HepG2 (cell line): Measurements from ENCODE around the gene BAHCC1. TPM values are rescaled to one million over a fixed set of nuclear protein-coding genes. Genes with fewer than 3 reads are reported as not detected.
A peak's percentile ranks its signal among the peaks of the same experiment; 100 is the strongest.

Experiments used
- ATAC-seq: fragments of 200-7000 bp; cut with Tn5 transposase; 3 replicates; pipeline ENCODE4 v1.9.1; 2020; ENCODE audit warnings: mild to moderate bottlenecking, moderate library complexity
- BruUV-seq: library from RNA; stranded (reverse); fragments of 400-500 nt; replicated peaks from 2 replicates; lab custom pipeline; 2021; lab: Mats Ljungman, UMichigan
- CTCF ChIA-PET: fragments of 300-600 bp; formaldehyde crosslinking; extraction: SDS; loops from one replicate; lab custom pipeline; 2021; ENCODE audit warnings: low total read pairs, inconsistent platforms, low intra/inter-chr PET ratio; lab: Yijun Ruan, JAX
- POLR2A ChIA-PET: fragments of 350-600 bp; sonication (Branson Sonifier 250); formaldehyde crosslinking; loops from one replicate; lab custom pipeline; 2020; ENCODE audit warnings: antibody characterized with exemption, inconsistent platforms; lab: Yijun Ruan, JAX
- DNase-seq: peaks from one replicate; pipeline ENCODE4 v3.0.0-alpha.2; 2015; ENCODE audit warnings: low spot score
- FAIRE-seq: peaks from 3 replicates; lab custom pipeline; 2011; peaks lifted over from hg19 to GRCh38; lab: Jason Lieb, UNC
- H2AFZ ChIP-seq: one replicate; pipeline ENCODE4 v1.6.1; 2011; ENCODE audit warnings: low read length, inconsistent platforms
- H3K27ac ChIP-seq: fragments of 300-600 bp; 3 replicates; pipeline ENCODE4 v1.8.0; 2011; ENCODE audit warnings: mixed run types, mild to moderate bottlenecking, mixed read lengths, low read length, inconsistent platforms; ENCODE audit not compliant: insufficient read depth; ENCODE audit errors: extremely low read length
- H3K27me3 ChIP-seq, 2 experiments: fragments of 200-600 bp in 1 of 2; 2 replicates in 1 of 2; 3 replicates in 1 of 2; pipeline versions ENCODE4 v1.6.0 to v1.8.0; 2011; ENCODE audit warnings: low read length in 2 of 2, mild to moderate bottlenecking in 2 of 2, moderate library complexity in 2 of 2, inconsistent platforms in 1 of 2; ENCODE audit not compliant: insufficient read depth in 2 of 2, control insufficient read depth in 1 of 2
- H3K36me3 ChIP-seq, 2 experiments: fragments of 200-600 bp in 1 of 2; replicated peaks in 1 of 2; 2 replicates in 1 of 2; 3 replicates in 1 of 2; pipeline versions ENCODE4 v1.5.1 to v1.8.0; 2011; ENCODE audit warnings: low read length in 2 of 2, inconsistent platforms in 1 of 2; ENCODE audit not compliant: insufficient read depth in 2 of 2, control insufficient read depth in 1 of 2
- H3K4me1 ChIP-seq: 2 replicates; pipeline ENCODE4 v1.5.1; 2012; ENCODE audit warnings: low read length, inconsistent platforms; ENCODE audit not compliant: insufficient read depth
- H3K4me2 ChIP-seq: 2 replicates; pipeline ENCODE4 v1.6.0; 2011; ENCODE audit warnings: low read depth, low read length, inconsistent platforms
- H3K4me3 ChIP-seq, 3 experiments: fragments of 200-600 bp in 1 of 3; sonication (generic), shearing (Covaris generic) in 1 of 3; replicated peaks in 1 of 3; 2 replicates each; pipeline ENCODE4 v1.5.1; 2011 to 2016; ENCODE audit warnings: low read length in 3 of 3, inconsistent platforms in 2 of 3, low read depth in 2 of 3, mild to moderate bottlenecking in 2 of 3, control low read depth in 1 of 3, mixed read lengths in 1 of 3; ENCODE audit not compliant: insufficient read depth in 1 of 3
- H3K79me2 ChIP-seq: one replicate; pipeline ENCODE4 v1.6.1; 2011; ENCODE audit warnings: low read length, inconsistent platforms; ENCODE audit not compliant: insufficient read depth
- H3K9ac ChIP-seq: 2 replicates; pipeline ENCODE4 v1.6.0; 2011; ENCODE audit warnings: mild to moderate bottlenecking, low read depth, low read length, inconsistent platforms; ENCODE audit not compliant: insufficient read depth
- H3K9me3 ChIP-seq: 2 replicates; pipeline ENCODE4 v1.5.1; 2012; ENCODE audit warnings: mild to moderate bottlenecking, low read length
- H4K20me1 ChIP-seq: 2 replicates; pipeline ENCODE4 v1.6.0; 2011; ENCODE audit warnings: inconsistent platforms, mild to moderate bottlenecking, low read length, moderate library complexity; ENCODE audit not compliant: insufficient read depth
- E2F5 ChIP-seq: sonication (generic); formaldehyde crosslinking; conservative IDR thresholded peaks from 2 replicates; pipeline ENCODE4 v1.4.0; 2020; ENCODE audit warnings: missing genetic modification reagents
- GABPB1 ChIP-seq: IDR thresholded peaks from 2 replicates; pipeline ENCODE4 v1.6.1; 2016; ENCODE audit warnings: mild to moderate bottlenecking, missing genetic modification reagents, moderate library complexity, missing compliant biosample characterization
- HMGXB4 ChIP-seq, 2 experiments: sonication (generic) in 1 of 2; formaldehyde crosslinking in 1 of 2; IDR thresholded peaks; 2 replicates each; pipeline versions ENCODE4 v1.4.0 to v1.6.1; 2018 to 2020; ENCODE audit warnings: missing genetic modification reagents in 2 of 2, borderline replicate concordance in 1 of 2, low read depth in 1 of 2, mild to moderate bottlenecking in 1 of 2, missing biosample characterization in 1 of 2
- IRF2 ChIP-seq: IDR thresholded peaks from 2 replicates; pipeline ENCODE4 v1.6.1; 2018; ENCODE audit warnings: missing genetic modification reagents, missing compliant biosample characterization
- MAFF ChIP-seq: IDR thresholded peaks from 2 replicates; pipeline ENCODE4 v1.6.1; 2011; ENCODE audit warnings: low read depth, low read length, improper control_type of control experiment
- MAX ChIP-seq: IDR thresholded peaks from 2 replicates; pipeline ENCODE4 v1.6.1; 2012; ENCODE audit warnings: inconsistent platforms
- PAF1 ChIP-seq: IDR thresholded peaks from 2 replicates; pipeline ENCODE4 v1.6.1; 2016; ENCODE audit warnings: missing genetic modification reagents, missing compliant biosample characterization
- RAD21 ChIP-seq: fragments of 450-650 bp; formaldehyde crosslinking; IDR thresholded peaks from 2 replicates; pipeline ENCODE4 v1.5.0; 2020; ENCODE audit warnings: mild to moderate bottlenecking
- SMC3 ChIP-seq: IDR thresholded peaks from 2 replicates; pipeline ENCODE4 v1.6.1; 2011; ENCODE audit warnings: low read length, improper control_type of control experiment
- SP1 ChIP-seq, 2 experiments: fragments of 450-650 bp in 1 of 2; sonication (generic) in 1 of 2; formaldehyde crosslinking in 1 of 2; IDR thresholded peaks; 2 replicates each; pipeline versions ENCODE4 v1.4.0 to v1.6.1; 2016 to 2020; ENCODE audit warnings: missing genetic modification reagents in 1 of 2
- TARDBP ChIP-seq: sonication (generic); formaldehyde crosslinking; IDR thresholded peaks from 2 replicates; pipeline ENCODE4 v1.8.0; 2022; ENCODE audit warnings: mild to moderate bottlenecking, missing genetic modification reagents
- XRCC5 ChIP-seq: fragments of 200-400 bp; formaldehyde crosslinking; optimal IDR thresholded peaks from 2 replicates; pipeline ENCODE3; 2017; ENCODE audit warnings: mild to moderate bottlenecking, low read length
- ZNF20 ChIP-seq: sonication (generic); formaldehyde crosslinking; IDR thresholded peaks from 2 replicates; pipeline ENCODE4 v1.4.0; 2020; ENCODE audit warnings: mild to moderate bottlenecking, moderate library complexity, missing genetic modification reagents
- ZNF205 ChIP-seq: IDR thresholded peaks from 2 replicates; pipeline ENCODE4 v1.6.1; 2018; ENCODE audit warnings: missing biosample characterization, missing genetic modification reagents
- ZNF235 ChIP-seq: sonication (generic); formaldehyde crosslinking; IDR thresholded peaks from 2 replicates; pipeline ENCODE4 v1.8.1; 2023; ENCODE audit warnings: mild to moderate bottlenecking, missing genetic modification reagents, borderline replicate concordance
- ZNF333 ChIP-seq: sonication (generic); formaldehyde crosslinking; IDR thresholded peaks from 2 replicates; pipeline ENCODE4 v1.4.0; 2020; ENCODE audit warnings: mild to moderate bottlenecking, missing genetic modification reagents, borderline replicate concordance
- ZNF451 ChIP-seq: sonication (generic); formaldehyde crosslinking; IDR thresholded peaks from 2 replicates; pipeline ENCODE4 v1.5.0; 2020; ENCODE audit warnings: mild to moderate bottlenecking, missing genetic modification reagents
- ZNF460 ChIP-seq: sonication (generic); formaldehyde crosslinking; IDR thresholded peaks from 2 replicates; pipeline ENCODE4 v1.5.1; 2020; ENCODE audit warnings: missing genetic modification reagents, mild to moderate bottlenecking, borderline replicate concordance
- ZNF556 ChIP-seq: sonication (generic); formaldehyde crosslinking; IDR thresholded peaks from 2 replicates; pipeline ENCODE4 v1.4.0; 2020; ENCODE audit warnings: mild to moderate bottlenecking, missing genetic modification reagents, borderline replicate concordance
- ZNF567 ChIP-seq: sonication (generic); formaldehyde crosslinking; IDR thresholded peaks from 2 replicates; pipeline ENCODE4 v1.8.1; 2023; ENCODE audit warnings: mild to moderate bottlenecking, missing genetic modification reagents, borderline replicate concordance
- ZNF580 ChIP-seq: IDR thresholded peaks from 2 replicates; pipeline ENCODE4 v1.6.1; 2016; ENCODE audit warnings: low read depth, borderline replicate concordance
- ZNF674 ChIP-seq: sonication (generic); formaldehyde crosslinking; IDR thresholded peaks from 2 replicates; pipeline ENCODE4 v1.5.0; 2020; ENCODE audit warnings: low read depth, mild to moderate bottlenecking, missing genetic modification reagents
- WGBS: methylation state at CpG from one replicate; pipeline ENCODE4 v1.1.6; 2017; ENCODE audit warnings: low lambda C conversion rate; 5-methylcytosine and 5-hydroxymethylcytosine counted together
- in situ Hi-C: cut with HindIII; loops from 2 replicates; pipeline ENCODE4 v1.10.0; 2017; ENCODE audit warnings: low pct_unique_long_range_greater_than_20kb; ENCODE audit not compliant: extremely low pct_ligation_motif_present
- intact Hi-C: fragments of 100-400 bp; cut with micrococcal nuclease; formaldehyde crosslinking; loops from one replicate; pipeline ENCODE4 v1.10.0; 2022; ENCODE audit not compliant: unreplicated experiment
- polyA plus RNA-seq, 8 experiments: library from polyadenylated mRNA; depleted of rRNA in 3 of 8; stranded (reverse) in 7 of 8; unstranded in 1 of 8; fragments of >200 nt; fragmentation: Illumina TruSeq in 4 of 8; extraction: Trizol in 4 of 8; gene quantifications; 2 replicates each; pipeline versions ENCODE4 v1.2.1 to v1.2.3, GENCODE V29; 2011 to 2016; ENCODE audit warnings: low read depth in 4 of 8, missing spikeins in 1 of 8, mixed read lengths in 1 of 8; ENCODE audit not compliant: insufficient read depth in 1 of 8
- total RNA-seq, 5 experiments: library from RNA; depleted of rRNA; stranded (reverse); fragments of >200 nt; fragmentation: Illumina TruSeq; extraction: Trizol; gene quantifications; 2 replicates each; pipeline ENCODE4 v1.2.3, GENCODE V29; 2016; ENCODE audit warnings: low read depth in 1 of 5

Gene BAHCC1
- total and polyA plus RNA-seq, 2 of the 13 experiments (the other 11 are each of a cell fraction or from before 2014, with no cell fraction given) = 1.4 to 1.7 TPM

GRCh38 chr17:81440511-81441244 lies 45.4 kb downstream of the BAHCC1 start:
- no peaks in the 10 kb centered on the region for H3K36me3 ChIP-seq
- WGBS = 35% methylated on average over 21 of the region's 24 CpGs
- H3K4me2 ChIP-seq = no peak overlapping the region
- no TSS peak for BruUV-seq
- CTCF ChIA-PET = interaction anchor here (1.7 kb wide), 1 partner anchor 44 kb away, joined by 8 read pairs; no protein-coding TSS in a partner anchor
- POLR2A ChIA-PET = interaction anchor here (0.6 to 1.2 kb wide), 3 partner anchors 43 to 145 kb away, joined by 3 read pairs; partner anchors contain the start of gene SLC38A10
- no peaks in the 10 kb centered on the region for H3K9me3 ChIP-seq
- no peaks in the 10 kb centered on the region for H3K4me1 ChIP-seq
- H3K27me3 ChIP-seq = no peaks in the 10 kb centered on the region
- no peak overlapping the region for H3K27ac ChIP-seq
- ATAC-seq (peak; percentile 86), DNase-seq (peak; percentile 67), FAIRE-seq (peak; percentile 88)
- no peak overlapping the region for H3K4me3 ChIP-seq
- in situ Hi-C loops (no loop called here), intact Hi-C loops (loop anchor here (2.0 kb wide), 1 partner anchor 40 kb away; no protein-coding TSS in a partner anchor)
- H3K9ac ChIP-seq = no peak overlapping the region
- no peak overlapping the region for H2AFZ ChIP-seq
- H4K20me1 ChIP-seq = no peaks in the 10 kb centered on the region
- H3K79me2 ChIP-seq = no peaks in the 10 kb centered on the region
- TF ChIP-seq PAF1 (CRISPR knock-in tag) = no peak
- TF ChIP-seq ZNF451 (CRISPR knock-in tag) = no peak
- peak; percentile 36; the same call in 1 of the 2 replicates for TF ChIP-seq SMC3
- TF ChIP-seq ZNF580 = peak; percentile 42; the same call in 1 of the 2 replicates
- TF ChIP-seq ZNF235 (CRISPR knock-in tag) = no peak
- TF ChIP-seq ZNF556 (CRISPR knock-in tag) = no peak
- TF ChIP-seq MAFF = no peak
- peak; percentile 87 for TF ChIP-seq RAD21 (CRISPR knock-in tag)
- no peak for TF ChIP-seq TARDBP
- TF ChIP-seq GABPB1 = 0 out of 2 replicates have a peak, but pooled peaks have one; percentile 12
- TF ChIP-seq ZNF674 (CRISPR knock-in tag) = no peak
- TF ChIP-seq E2F5 (CRISPR knock-in tag) = no peak
- TF ChIP-seq ZNF333 = no peak
- no peak for TF ChIP-seq ZNF205
- TF ChIP-seq ZNF567 (CRISPR knock-in tag) = no peak
- TF ChIP-seq SP1 (IDR thresholded peaks at IDR 0.05) = no peak
- TF ChIP-seq SP1 (CRISPR knock-in tag; IDR thresholded peaks at IDR 0.05) = no peak
- peak in 1 of 2 experiments; percentile 34; a peak in 1 of 4 replicates for TF ChIP-seq HMGXB4 (CRISPR knock-in tag; IDR thresholded peaks at IDR 0.05; ENCODE audit: borderline replicate concordance in 1 of 2, low read depth in 1 of 2)
- TF ChIP-seq ZNF20 (CRISPR knock-in tag) = no peak
- TF ChIP-seq MAX = no peak; the same call in 1 of the 2 replicates
- peak; percentile 84 for TF ChIP-seq XRCC5
- no peak for TF ChIP-seq ZNF460 (CRISPR knock-in tag)
- TF ChIP-seq IRF2 = no peak
